AG09309 (cell line): Measurements from ENCODE around the gene BLM.

ENCODE experiments used
- DNase-seq: peaks from one replicate; pipeline ENCODE4 v3.0.0-alpha.2; 2010; ENCODE audit warnings: low read depth
- H3K4me3 ChIP-seq: 2 replicates; pipeline ENCODE4 v1.5.1; 2011; ENCODE audit warnings: mild to moderate bottlenecking, low read depth, low read length, moderate library complexity; ENCODE audit not compliant: control insufficient read depth
- CTCF ChIP-seq: IDR thresholded peaks from 2 replicates; pipeline ENCODE4 v1.5.1; 2011; ENCODE audit warnings: mild to moderate bottlenecking, low read depth, low read length, inconsistent platforms; ENCODE audit not compliant: insufficient read depth, control insufficient read depth; ENCODE audit errors: missing control alignments

BLM gene

DNA sequence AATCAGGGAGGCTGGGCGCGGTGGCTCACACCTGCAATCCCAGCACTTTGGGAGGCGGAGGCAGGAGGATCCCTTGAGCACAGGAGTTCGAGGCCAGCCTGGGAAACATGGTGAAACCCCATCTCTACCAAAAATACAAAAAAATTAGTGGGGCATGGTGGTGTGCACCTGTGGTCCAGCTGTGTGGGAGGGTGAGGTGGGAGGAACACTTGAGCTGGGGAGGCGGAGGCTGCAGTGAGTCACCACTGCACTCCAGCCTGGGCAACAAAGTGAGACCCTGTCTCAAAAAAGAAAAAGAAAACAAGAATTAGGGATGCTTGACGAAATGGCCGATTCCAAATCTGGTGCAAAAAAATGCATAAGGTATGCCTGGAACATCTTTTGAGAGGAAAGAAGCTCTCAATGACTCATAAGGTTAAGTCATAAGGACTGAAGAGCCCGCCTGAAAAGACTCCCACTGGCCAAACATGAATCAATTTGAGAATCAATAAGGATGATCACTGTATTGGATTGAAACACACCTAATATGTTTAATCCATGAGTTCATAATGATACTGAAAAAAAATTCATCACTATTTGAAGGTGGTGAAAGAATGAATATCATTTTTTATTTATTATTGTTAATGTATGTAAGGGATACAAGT, 27.7 kb downstream of the BLM start:
- no peak for DNase-seq
- no peak for TF ChIP-seq CTCF
- no peak overlapping the region for H3K4me3 ChIP-seq

- no peak for TF ChIP-seq CTCF
- H3K4me3 ChIP-seq = no peak overlapping the region
- no peak for DNase-seq
Measured at GRCh38 chr15:90749754-90750153, 32.6 kb downstream of the BLM start.

GRCh38 chr15:90750186-90750585, 33.0 kb downstream of the BLM start:
- H3K4me3 ChIP-seq = no peak overlapping the region
- TF ChIP-seq CTCF = no peak
- DNase-seq = no peak

DNA sequence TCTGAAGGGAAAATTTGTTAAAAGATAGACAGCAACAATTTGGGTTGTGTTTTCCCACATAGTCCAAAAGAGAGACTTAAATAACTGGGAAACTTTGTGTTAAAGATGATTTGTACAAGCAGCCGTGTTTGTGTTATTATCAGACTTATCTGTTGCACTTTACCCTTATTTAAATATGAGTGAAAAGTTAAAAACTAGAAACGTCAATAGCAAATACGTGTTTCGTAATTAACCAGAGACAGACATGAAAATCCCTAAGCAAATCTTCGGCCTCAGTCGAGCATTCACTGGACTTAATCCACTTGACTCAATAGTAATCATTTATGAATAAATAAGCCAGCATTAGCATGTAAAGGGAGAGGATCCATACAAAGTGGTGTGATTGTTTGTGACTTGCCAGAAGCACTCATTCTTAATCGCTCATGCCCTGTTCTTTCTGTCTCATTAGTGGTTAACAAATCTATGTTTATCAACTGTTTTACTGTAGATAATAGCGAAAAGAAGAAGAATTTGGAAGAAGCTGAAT, 34.2 kb downstream of the BLM start:
- H3K4me3 ChIP-seq = no peak overlapping the region
- no peak for DNase-seq
- TF ChIP-seq CTCF = no peak

DNA sequence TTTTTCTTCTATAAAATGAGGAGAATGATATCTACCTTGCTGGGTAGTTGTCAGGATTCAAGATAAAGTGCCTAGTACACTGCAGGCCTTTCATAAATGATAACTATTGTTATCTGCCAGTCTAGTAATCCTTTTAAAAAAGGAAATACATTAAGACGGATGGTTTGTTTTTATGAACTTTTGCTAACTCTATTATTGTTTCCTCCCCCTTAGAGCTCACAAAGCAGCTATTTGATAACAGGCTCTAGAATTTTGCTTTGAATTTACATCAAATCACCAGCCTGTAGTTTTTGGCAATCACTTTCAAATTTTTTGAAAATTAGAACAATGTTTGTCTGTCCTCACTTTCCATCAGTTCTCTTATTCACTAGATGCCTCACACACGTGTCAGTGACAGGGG, 39.8 kb downstream of the BLM start:
- TF ChIP-seq CTCF = no peak
- no peak for DNase-seq
- H3K4me3 ChIP-seq = no peak overlapping the region

DNA sequence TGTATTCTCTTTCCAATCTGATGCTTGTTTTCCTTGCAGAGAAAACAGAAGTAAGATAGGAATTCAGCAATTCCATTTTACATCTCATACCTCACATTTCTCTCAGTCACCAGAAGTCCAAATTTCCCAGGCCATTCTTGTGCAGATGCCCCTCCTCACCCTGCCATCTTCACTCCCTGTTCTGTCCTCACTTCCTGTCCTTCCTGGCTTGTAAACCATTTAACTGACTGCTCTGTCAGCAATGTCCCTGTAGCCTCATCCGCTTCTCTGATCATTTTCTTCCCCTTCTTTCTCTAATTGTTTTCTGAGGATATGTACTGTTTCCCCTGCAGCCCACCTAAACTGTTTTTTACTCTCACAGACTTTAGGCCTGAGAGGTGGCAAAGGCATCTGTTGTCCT, 40.3 kb downstream of the BLM start:
- no peak for TF ChIP-seq CTCF
- H3K4me3 ChIP-seq = no peak overlapping the region
- no peak for DNase-seq

DNA sequence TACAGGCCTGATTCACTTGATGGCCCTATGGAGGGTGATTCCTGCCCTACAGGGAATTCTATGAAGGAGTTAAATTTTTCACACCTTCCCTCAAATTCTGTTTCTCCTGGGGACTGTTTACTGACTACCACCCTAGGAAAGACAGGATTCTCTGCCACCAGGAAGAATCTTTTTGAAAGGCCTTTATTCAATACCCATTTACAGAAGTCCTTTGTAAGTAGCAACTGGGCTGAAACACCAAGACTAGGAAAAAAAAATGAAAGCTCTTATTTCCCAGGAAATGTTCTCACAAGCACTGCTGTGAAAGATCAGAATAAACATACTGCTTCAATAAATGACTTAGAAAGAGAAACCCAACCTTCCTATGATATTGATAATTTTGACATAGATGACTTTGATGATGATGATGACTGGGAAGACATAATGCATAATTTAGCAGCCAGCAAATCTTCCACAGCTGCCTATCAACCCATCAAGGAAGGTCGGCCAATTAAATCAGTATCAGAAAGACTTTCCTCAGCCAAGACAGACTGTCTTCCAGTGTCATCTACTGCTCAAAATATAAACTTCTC, 43.6 kb downstream of the BLM start:
- no peak overlapping the region for H3K4me3 ChIP-seq
- TF ChIP-seq CTCF = no peak
- DNase-seq = no peak
